Uterus (tissue), 4 donors: ENCODE measurements around the gene JAK3. TPM values are rescaled to one million over a fixed set of nuclear protein-coding genes. Genes with fewer than 3 reads are reported as not detected.
A peak's percentile ranks its signal among the peaks of the same experiment; 100 is the strongest.

Experiments
- DNase-seq, 2 donors: peaks; one replicate each; pipeline ENCODE4 v3.0.0-alpha.2; 2019 to 2020
- H3K27ac ChIP-seq, 2 donors: fragments of 200-600 bp; sonication (generic); 1 replicate in 1 of 2; 2 replicates in 1 of 2; pipeline ENCODE4 v1.5.1; 2016 to 2018
- H3K27me3 ChIP-seq, 2 donors: fragments of 200-600 bp; sonication (generic); one replicate each; pipeline ENCODE4 v1.5.1; 2018 to 2019; ENCODE audit warnings: control low read depth in 1 of 2
- H3K36me3 ChIP-seq, 2 donors: fragments of 200-600 bp; sonication (generic); one replicate each; pipeline ENCODE4 v1.5.1; 2019; ENCODE audit warnings: control low read depth in 1 of 2
- H3K4me1 ChIP-seq, 2 donors: fragments of 200-600 bp; sonication (generic); one replicate each; pipeline ENCODE4 v1.5.1; 2018 to 2019; ENCODE audit warnings: control low read depth in 1 of 2
- H3K4me3 ChIP-seq, 2 donors: fragments of 200-600 bp; sonication (generic); 1 replicate in 1 of 2; 2 replicates in 1 of 2; pipeline ENCODE4 v1.5.1; 2018 to 2019; ENCODE audit warnings: mild to moderate bottlenecking in 1 of 2
- H3K9me3 ChIP-seq, 2 donors: fragments of 200-600 bp; sonication (generic); one replicate each; pipeline ENCODE4 v1.5.1; 2019; ENCODE audit warnings: control low read depth in 1 of 2
- CTCF ChIP-seq, 4 experiments: fragments of 200-600 bp in 2 of 4; fragments of 450-650 bp in 2 of 4; sonication (generic) in 2 of 4; IDR thresholded peaks; one replicate each; pipeline ENCODE4 v1.5.1; 2016 to 2019; ENCODE audit warnings: antibody characterized with exemption in 4 of 4, mild to moderate bottlenecking in 2 of 4, moderate library complexity in 1 of 4
- POLR2A ChIP-seq, 2 donors: fragments of 450-650 bp; IDR thresholded peaks; one replicate each; pipeline ENCODE4 v1.6.1; 2016; ENCODE audit warnings: antibody characterized with exemption in 2 of 2, mild to moderate bottlenecking in 1 of 2, moderate library complexity in 1 of 2
- intact Hi-C: fragments of 100-400 bp; cut with DNase I; formaldehyde crosslinking; loops from one replicate; pipeline ENCODE4 v1.15.1; 2023; ENCODE audit warnings: low total_unique reads
- total RNA-seq, 4 donors: library from RNA; depleted of rRNA in 3 of 4; stranded (reverse); fragments of >200 nt in 3 of 4; gene quantifications; one replicate each; pipeline versions ENCODE4 v1.1.0 to v1.2.4, GENCODE V29; 2014 to 2023
- donor health status: DM: yes; HTN: yes; CAD: no.

The JAK3 gene
- total RNA-seq, 4 donors from 2014 or later = under 0.01 to 8.1 (median 2.7) TPM

DNA sequence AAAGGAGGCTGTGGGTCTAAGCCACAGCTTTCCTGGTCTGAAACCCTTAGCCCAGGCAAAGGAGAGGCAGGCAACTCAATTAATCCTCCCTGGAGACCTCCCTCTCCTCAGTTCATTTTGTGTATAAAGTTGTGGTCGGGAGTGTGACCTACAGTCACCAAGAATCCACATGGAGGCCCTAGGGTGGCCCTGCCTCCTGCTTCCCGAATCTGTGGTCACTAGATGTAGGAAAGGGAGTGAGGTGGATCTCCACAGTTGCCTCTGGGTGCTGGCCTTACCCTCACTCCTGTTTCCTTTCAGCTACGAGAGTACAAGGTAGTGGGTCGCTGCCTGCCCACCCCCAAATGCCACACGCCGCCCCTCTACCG, 13.2 kb upstream of the JAK3 start:
- no peaks in the 10 kb centered on the region for H3K9me3 ChIP-seq
- H3K4me3 ChIP-seq = peak overlapping the region; percentile 78 to 92
- no peak for DNase-seq
- peaks cover 0 to 4% of the 10 kb centered on the region in 2 donors for H3K4me1 ChIP-seq
- H3K27ac ChIP-seq = peak overlapping the region; percentile 87 to 88
- no peaks in the 10 kb centered on the region for H3K27me3 ChIP-seq
- intact Hi-C loops = loop anchor here (10.0 kb wide), 1 partner anchor 134 kb away; no protein-coding TSS in a partner anchor
- no peaks in the 10 kb centered on the region for H3K36me3 ChIP-seq
- TF ChIP-seq POLR2A (IDR thresholded peaks at IDR 0.05) (no peak), CTCF (IDR thresholded peaks at IDR 0.05) (no peak)

GRCh38 chr19:17860331-17860992, 12.7 kb upstream of the JAK3 start:
- DNase-seq = no peak
- intact Hi-C loops = loop anchor here (10.0 kb wide), 1 partner anchor 134 kb away; no protein-coding TSS in a partner anchor
- TF ChIP-seq POLR2A (IDR thresholded peaks at IDR 0.05) = no peak
- TF ChIP-seq CTCF (IDR thresholded peaks at IDR 0.05) = no peak
- Histone ChIP-seq H3K27me3 (no peaks in the 10 kb centered on the region), H3K4me1 (peaks cover 0 to 4% of the 10 kb centered on the region in 2 donors), H3K9me3 (no peaks in the 10 kb centered on the region), H3K4me3 (peak overlapping the region; percentile 78 to 92), H3K36me3 (no peaks in the 10 kb centered on the region), H3K27ac (peak overlapping the region; percentile 87 to 88)

DNA sequence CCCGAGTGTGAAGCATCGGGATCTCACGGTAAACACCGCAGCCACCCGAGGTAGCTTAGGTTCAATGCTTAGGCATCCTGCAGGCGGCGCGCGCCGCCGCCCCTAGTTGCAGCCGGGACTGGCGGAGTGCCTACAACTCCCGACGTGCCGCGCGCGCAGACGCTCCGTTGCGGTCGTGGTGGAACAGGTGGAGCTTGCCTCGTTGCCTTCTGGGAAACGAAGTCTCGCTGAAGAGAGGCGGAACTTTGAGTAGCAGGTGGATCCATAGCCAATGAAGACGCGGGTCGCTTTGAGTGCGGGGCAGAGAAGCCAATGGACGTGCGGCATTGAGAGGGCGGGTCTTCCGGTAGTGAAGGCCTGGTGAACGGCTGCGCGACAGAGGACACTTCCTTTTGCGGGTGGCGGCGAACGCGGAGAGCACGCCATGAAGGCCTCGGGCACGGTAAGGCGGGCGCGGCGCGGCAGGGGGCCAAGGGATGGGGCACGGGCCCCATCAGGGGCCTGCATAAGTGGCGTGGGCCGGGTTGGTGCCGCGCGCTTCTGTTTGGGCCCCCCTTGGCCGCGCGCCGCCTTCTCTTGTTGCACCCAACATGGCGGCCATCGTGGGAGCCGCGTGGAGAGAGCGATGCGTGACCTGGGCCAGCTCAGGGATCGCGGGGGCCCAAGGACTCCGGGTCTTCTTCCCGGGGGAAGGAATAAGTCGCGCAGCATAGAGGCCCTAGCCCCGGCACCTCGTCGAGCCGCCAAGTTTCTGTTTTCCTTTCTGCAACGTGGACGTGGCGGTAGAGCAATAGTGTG, 11.9 kb upstream of the JAK3 start, which contains the start of gene RPL18A:
TSS of gene RPL18A (plus strand) at position 378 of the 798 bp plus-strand sequence. CDS start at position 425, 47 bp downstream.
- TF ChIP-seq CTCF (IDR thresholded peaks at IDR 0.05) (peak; percentile 85 to 93 (median 88)), POLR2A (IDR thresholded peaks at IDR 0.05) (peak; percentile 94 to 98)
- Histone ChIP-seq H3K36me3 (no peaks in the 10 kb centered on the region), H3K27ac (peak within 1 kb of the TSS; percentile 87 to 88), H3K4me1 (peaks cover 0 to 4% of the 10 kb centered on the region in 2 donors), H3K4me3 (peak within 1 kb of the TSS; percentile 78 to 92), H3K9me3 (no peaks in the 10 kb centered on the region), H3K27me3 (no peaks in the 10 kb centered on the region)
- DNase-seq = peak; percentile 99
- intact Hi-C loops = loop anchor here (10.0 kb wide), 1 partner anchor 135 kb away; no protein-coding TSS in a partner anchor

DNA sequence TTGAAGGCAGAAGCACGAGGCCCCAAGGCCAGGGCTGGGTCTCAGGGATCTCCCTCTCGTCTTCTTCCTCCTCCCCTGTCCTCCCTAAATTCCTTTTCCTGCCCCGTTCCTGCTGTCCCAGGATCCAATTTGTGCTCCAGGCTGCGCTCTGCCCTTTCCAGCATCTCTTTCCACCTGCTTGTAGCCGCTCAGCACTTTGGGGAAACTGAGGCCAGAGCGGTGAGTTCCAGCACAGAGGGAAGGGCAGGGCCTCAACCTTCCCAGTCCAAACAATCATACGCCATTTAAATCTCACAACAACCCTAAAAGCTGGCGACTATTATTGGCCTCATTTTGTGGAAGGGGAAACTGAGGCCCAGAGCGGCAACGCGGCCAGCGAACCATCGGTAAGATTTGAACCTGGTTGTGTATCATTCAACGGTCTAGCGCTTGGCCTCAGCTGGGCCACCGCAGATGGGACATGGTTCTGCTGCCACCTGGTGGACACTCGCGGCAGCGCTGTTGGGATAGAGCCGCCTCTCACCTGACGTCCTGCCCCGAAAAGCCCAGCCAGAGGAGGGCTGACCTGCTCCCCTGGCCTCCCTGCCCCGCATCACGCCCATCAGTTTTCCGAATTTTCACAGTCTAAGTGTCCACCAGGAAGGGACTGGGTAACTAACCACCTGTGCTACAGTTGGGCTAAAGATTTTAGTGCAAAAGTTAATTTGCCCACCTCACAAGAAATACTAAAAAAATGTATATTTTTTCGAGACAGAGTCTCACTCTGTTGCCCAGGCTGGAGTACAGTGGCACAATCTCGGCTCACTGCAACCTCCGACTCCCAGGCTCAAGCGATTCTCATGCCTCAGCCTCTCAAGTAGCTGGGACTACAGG, 7.7 kb upstream of the JAK3 start:
- no peak for TF ChIP-seq POLR2A (IDR thresholded peaks at IDR 0.05)
- TF ChIP-seq CTCF (IDR thresholded peaks at IDR 0.05) = peak; percentile 92 to 97 (median 94)
- Histone ChIP-seq H3K4me1 (no peaks in the 10 kb centered on the region), H3K9me3 (no peaks in the 10 kb centered on the region), H3K27me3 (no peaks in the 10 kb centered on the region), H3K27ac (no peak overlapping the region), H3K36me3 (no peaks in the 10 kb centered on the region), H3K4me3 (no peak overlapping the region)
- DNase-seq = peak; percentile 79 to 87
- intact Hi-C loops = no loop called here
